Left lung (tissue), 10 donors: ENCODE measurements around the gene SMIM36. TPM values are rescaled to one million over a fixed set of nuclear protein-coding genes. Genes with fewer than 3 reads are reported as not detected.

Experiments used
- ATAC-seq: fragments of 200-7000 bp; cut with Tn5 transposase; one replicate; pipeline ENCODE4 v1.9.1; 2020; ENCODE audit warnings: moderate library complexity
- DNase-seq, 4 donors: peaks; one replicate each; pipeline ENCODE4 v3.0.0-alpha.2; 2013 to 2020
- H3K27ac ChIP-seq, 2 donors: fragments of 200-600 bp; sonication (generic) in 1 of 2; one replicate each; pipeline versions ENCODE4 v1.5.0 to v1.8.0; 2020 to 2021
- H3K27me3 ChIP-seq, 2 donors: fragments of 200-600 bp; sonication (generic) in 1 of 2; one replicate each; pipeline versions ENCODE4 v1.5.0 to v1.8.0; 2020 to 2021
- H3K36me3 ChIP-seq, 2 donors: fragments of 200-600 bp; sonication (generic) in 1 of 2; one replicate each; pipeline versions ENCODE4 v1.5.0 to v1.8.0; 2020 to 2021
- H3K4me1 ChIP-seq, 2 donors: fragments of 200-600 bp; one replicate each; pipeline ENCODE4 v1.8.0; 2021
- H3K4me3 ChIP-seq, 2 donors: fragments of 200-600 bp; sonication (generic) in 1 of 2; one replicate each; pipeline versions ENCODE4 v1.5.0 to v1.8.0; 2020 to 2021; ENCODE audit warnings: mild to moderate bottlenecking in 1 of 2
- H3K9me3 ChIP-seq, 2 donors: fragments of 200-600 bp; sonication (generic) in 1 of 2; one replicate each; pipeline versions ENCODE4 v1.5.0 to v1.8.0; 2020 to 2021
- CTCF ChIP-seq, 2 donors: fragments of 200-600 bp; sonication (generic) in 1 of 2; IDR thresholded peaks; one replicate each; pipeline versions ENCODE4 v1.5.0 to v1.8.0; 2021; ENCODE audit warnings: antibody characterized with exemption in 2 of 2
- intact Hi-C, 2 donors: fragments of 100-400 bp; cut with DNase I; formaldehyde crosslinking; loops; one replicate each; pipeline versions ENCODE4 v1.11.2 to v1.14.2; 2022
- polyA plus RNA-seq, 6 donors: library from polyadenylated mRNA; unstranded; fragments of 120-200 nt; gene quantifications; one replicate each; pipeline ENCODE4 v1.2.1, GENCODE V29; 2013; ENCODE audit not compliant: insufficient read length in 6 of 6
- total RNA-seq, 2 donors: library from RNA; stranded (reverse); fragmentation: NEBNext Ultra II Directional; extraction: Animal tissue kit (Norgen Biotek cat#: 25700); gene quantifications; one replicate each; pipeline ENCODE4 v1.2.1, GENCODE V29; 2021
- donor health status: DM: no; HTN: yes; CAD: no.
- donor health status: DM: no; HTN: no; CAD: no.

The SMIM36 gene
- total and polyA plus RNA-seq, 8 donors, result 0.11 to 0.28 (median 0.26) TPM; not detected in 2

- H3K36me3 ChIP-seq, result no peaks in the 10 kb centered on the region
- H3K4me3 ChIP-seq, result no peak overlapping the region
- no peaks in the 10 kb centered on the region for H3K9me3 ChIP-seq
- no peak overlapping the region for H3K27ac ChIP-seq
- TF ChIP-seq CTCF (IDR thresholded peaks at IDR 0.05), result no peak
- DNase-seq (no peak), ATAC-seq (no peak)
- H3K27me3 ChIP-seq, result no peaks in the 10 kb centered on the region
- intact Hi-C loops, result no loop called here
- no peaks in the 10 kb centered on the region for H3K4me1 ChIP-seq
Measured at GRCh38 chr17:55458978-55459377, 52.3 kb downstream of the SMIM36 start.

DNA sequence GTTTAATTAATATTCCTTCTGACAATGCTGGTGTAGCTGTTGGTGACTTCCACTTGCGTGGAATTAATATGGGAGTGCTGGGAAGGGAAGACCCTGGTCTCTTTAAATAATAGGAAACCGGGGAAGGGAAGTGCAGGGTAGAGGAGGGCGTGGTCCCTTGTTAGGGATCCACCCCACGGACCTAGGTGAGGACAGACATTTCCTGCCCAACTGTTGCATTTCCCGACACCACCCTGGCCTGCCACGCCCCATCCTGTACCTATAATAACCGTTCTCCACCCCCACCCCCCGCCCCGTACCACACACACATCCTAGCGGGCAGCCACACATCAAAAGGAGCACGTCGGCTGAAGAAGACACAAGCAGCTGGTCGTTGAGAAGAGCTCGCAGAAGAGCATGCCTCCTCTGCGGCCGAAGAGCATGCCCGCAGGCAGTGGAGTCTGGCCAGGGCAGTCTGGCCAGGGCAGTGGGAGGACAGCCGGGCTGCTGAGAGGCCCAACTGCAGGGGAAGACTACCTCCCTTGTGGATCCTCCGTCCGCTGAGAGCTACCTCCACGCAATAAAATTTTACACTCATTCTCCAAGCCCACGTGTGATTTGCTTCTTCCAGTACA is 52.9 kb downstream of the SMIM36 start:
- intact Hi-C loops, result no loop called here
- no peaks in the 10 kb centered on the region for H3K36me3 ChIP-seq
- DNase-seq, result no peak
- no peak for ATAC-seq
- peaks cover 0 to 2% of the 10 kb centered on the region in 2 donors for H3K4me1 ChIP-seq
- no peak for TF ChIP-seq CTCF (IDR thresholded peaks at IDR 0.05)
- H3K27ac ChIP-seq, result no peak overlapping the region
- H3K9me3 ChIP-seq, result no peaks in the 10 kb centered on the region
- H3K27me3 ChIP-seq, result no peaks in the 10 kb centered on the region
- H3K4me3 ChIP-seq, result no peak overlapping the region

DNA sequence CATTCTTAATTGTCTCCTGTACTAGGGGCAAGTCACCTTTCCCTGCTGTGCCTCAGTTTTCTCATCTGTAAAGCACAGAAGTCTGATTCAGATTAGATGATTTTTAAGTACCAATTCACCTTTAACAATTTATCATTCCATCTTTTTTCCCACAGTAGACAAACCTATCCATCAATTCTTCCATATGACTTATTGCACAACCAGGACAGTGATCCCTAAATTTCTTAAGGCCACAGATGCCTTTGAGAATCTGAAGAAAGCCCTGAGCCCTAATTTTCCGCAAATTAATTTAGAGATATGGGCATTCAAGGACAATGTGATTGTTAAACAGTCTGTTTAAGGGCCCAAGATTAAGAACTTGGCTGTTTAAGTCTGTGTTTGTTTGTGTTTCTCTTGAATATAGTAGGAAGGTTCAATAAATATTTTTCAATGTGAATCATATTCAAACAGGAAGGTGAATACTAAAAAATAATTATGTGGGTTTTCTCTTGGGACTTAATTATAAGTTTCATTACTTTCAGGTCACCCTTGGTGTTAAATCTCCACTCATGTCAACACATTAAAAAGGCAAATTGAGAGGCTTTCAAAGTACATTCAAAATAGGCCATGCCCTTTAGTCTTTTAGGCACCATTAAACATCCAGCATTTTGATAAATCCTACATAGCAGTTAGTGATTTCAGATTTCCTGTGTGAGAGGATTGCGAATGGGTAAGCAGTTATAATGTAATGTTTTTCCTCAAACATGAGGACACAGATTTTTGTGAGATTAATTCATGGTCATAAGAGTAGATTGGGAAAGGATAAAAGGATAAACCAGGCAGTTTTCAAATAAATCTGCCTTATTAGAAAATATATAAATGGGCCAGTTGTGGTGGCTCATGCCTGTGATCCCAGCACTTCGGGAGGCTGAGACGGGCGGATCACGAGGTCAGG is 54.7 kb downstream of the SMIM36 start:
- no peak for TF ChIP-seq CTCF (IDR thresholded peaks at IDR 0.05)
- H3K36me3 ChIP-seq, result no peaks in the 10 kb centered on the region
- DNase-seq (no peak), ATAC-seq (no peak)
- H3K9me3 ChIP-seq, result no peaks in the 10 kb centered on the region
- no peak overlapping the region for H3K4me3 ChIP-seq
- intact Hi-C loops, result no loop called here
- no peak overlapping the region for H3K27ac ChIP-seq
- H3K27me3 ChIP-seq, result no peaks in the 10 kb centered on the region
- peaks cover 2 to 13% of the 10 kb centered on the region in 2 donors for H3K4me1 ChIP-seq

- peaks cover 2 to 13% of the 10 kb centered on the region in 2 donors for H3K4me1 ChIP-seq
- H3K27me3 ChIP-seq, result no peaks in the 10 kb centered on the region
- no peaks in the 10 kb centered on the region for H3K9me3 ChIP-seq
- TF ChIP-seq CTCF (IDR thresholded peaks at IDR 0.05), result no peak
- no peak overlapping the region for H3K4me3 ChIP-seq
- no peaks in the 10 kb centered on the region for H3K36me3 ChIP-seq
- DNase-seq, result peak in 1 of 4 donors; percentile 63
- no peak overlapping the region for H3K27ac ChIP-seq
- peak; percentile 8 for ATAC-seq
- intact Hi-C loops, result no loop called here
Measured at GRCh38 chr17:55454906-55455474, 56.3 kb downstream of the SMIM36 start.
